Measurements from ENCODE around the gene TBL1X. TPM values are rescaled to one million over a fixed set of nuclear protein-coding genes. Genes with fewer than 3 reads are reported as not detected.

TBL1X gene
- total and polyA plus RNA-seq, 2 of the 4 experiments (the other 2 are of a cell fraction), result 16.2 to 20.8 TPM

DNA sequence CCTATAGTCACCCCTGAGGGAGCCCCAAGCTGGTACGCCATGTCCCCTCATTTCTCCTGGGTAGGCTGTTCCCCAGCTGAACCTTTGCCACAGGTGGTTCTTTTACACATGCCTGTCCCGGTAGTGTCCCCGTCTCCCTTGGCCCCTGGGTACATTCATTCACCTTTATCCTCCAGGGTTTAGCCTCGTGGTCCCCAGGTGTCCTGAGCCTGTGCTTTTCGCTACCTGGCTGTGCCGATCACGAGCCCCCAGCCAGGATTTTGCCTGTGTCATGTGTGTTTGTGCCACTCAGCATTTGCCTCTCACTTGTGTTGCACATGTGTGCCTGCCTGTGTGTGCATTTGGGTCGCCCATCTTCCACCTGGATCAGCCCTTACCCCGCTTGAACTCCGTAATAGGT lies 243.2 kb downstream of the TBL1X start:
- no peak overlapping the region for H2BK20ac ChIP-seq (ENCODE audit: low read depth, low read length)
- no peak overlapping the region for H2BK120ac ChIP-seq (ENCODE audit: low read depth, low read length)
- no peak overlapping the region for H3K4me3 ChIP-seq (ENCODE audit: insufficient read depth, low read depth, low read length)
- intact Hi-C loops (cut with micrococcal nuclease), result loop anchor here (2.0 to 10.0 kb wide), 2 partner anchors 411 to 963 kb away; no protein-coding TSS in a partner anchor
- peaks cover 0 to 5% of the 10 kb centered on the region in 2 experiments; a peak in 1 of 4 replicates for H3K79me1 ChIP-seq (ENCODE audit: low read depth in 1 of 2, low read length in 2 of 2)
- no peak overlapping the region for H4K8ac ChIP-seq (ENCODE audit: low read depth in 2 of 2, low read length in 2 of 2)
- no peak overlapping the region for H3K23ac ChIP-seq (ENCODE audit: low read depth, low read length)
- no peak overlapping the region for H4K5ac ChIP-seq (ENCODE audit: low read depth, low read length)
- no peak for TF ChIP-seq MXI1 (IDR thresholded peaks at IDR 0.05; ENCODE audit: borderline replicate concordance, low read depth, low read length)
- no peak for TF ChIP-seq RCOR1 (IDR thresholded peaks at IDR 0.05; ENCODE audit: insufficient replicate concordance, low read length)
- TF ChIP-seq BHLHE40 (IDR thresholded peaks at IDR 0.05; ENCODE audit: low read depth, low read length), result no peak
- TF ChIP-seq NFE2L2 (IDR thresholded peaks at IDR 0.05; ENCODE audit: low read depth, low read length), result no peak
- TF ChIP-seq SMC3 (IDR thresholded peaks at IDR 0.05; ENCODE audit: low read depth, low read length), result no peak
- TF ChIP-seq POLR2A (IDR thresholded peaks at IDR 0.05; ENCODE audit: low read depth, low read length), result no peak
- TF ChIP-seq, protein P1, sequence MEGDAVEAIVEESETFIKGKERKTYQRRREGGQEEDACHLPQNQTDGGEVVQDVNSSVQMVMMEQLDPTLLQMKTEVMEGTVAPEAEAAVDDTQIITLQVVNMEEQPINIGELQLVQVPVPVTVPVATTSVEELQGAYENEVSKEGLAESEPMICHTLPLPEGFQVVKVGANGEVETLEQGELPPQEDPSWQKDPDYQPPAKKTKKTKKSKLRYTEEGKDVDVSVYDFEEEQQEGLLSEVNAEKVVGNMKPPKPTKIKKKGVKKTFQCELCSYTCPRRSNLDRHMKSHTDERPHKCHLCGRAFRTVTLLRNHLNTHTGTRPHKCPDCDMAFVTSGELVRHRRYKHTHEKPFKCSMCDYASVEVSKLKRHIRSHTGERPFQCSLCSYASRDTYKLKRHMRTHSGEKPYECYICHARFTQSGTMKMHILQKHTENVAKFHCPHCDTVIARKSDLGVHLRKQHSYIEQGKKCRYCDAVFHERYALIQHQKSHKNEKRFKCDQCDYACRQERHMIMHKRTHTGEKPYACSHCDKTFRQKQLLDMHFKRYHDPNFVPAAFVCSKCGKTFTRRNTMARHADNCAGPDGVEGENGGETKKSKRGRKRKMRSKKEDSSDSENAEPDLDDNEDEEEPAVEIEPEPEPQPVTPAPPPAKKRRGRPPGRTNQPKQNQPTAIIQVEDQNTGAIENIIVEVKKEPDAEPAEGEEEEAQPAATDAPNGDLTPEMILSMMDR (conservative IDR thresholded peaks at IDR 0.05; ENCODE audit: low read depth, low read length), result no peak
- TF ChIP-seq, protein P2, sequence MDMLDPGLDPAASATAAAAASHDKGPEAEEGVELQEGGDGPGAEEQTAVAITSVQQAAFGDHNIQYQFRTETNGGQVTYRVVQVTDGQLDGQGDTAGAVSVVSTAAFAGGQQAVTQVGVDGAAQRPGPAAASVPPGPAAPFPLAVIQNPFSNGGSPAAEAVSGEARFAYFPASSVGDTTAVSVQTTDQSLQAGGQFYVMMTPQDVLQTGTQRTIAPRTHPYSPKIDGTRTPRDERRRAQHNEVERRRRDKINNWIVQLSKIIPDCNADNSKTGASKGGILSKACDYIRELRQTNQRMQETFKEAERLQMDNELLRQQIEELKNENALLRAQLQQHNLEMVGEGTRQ (IDR thresholded peaks at IDR 0.05; ENCODE audit: low read depth, low read length), result no peak
- no peak for TF ChIP-seq FOS (IDR thresholded peaks at IDR 0.05; ENCODE audit: low read depth, low read length)
- no peaks in the 10 kb centered on the region for H3K4me1 ChIP-seq (ENCODE audit: control insufficient read depth, insufficient read depth, low read length)
- H4K91ac ChIP-seq (ENCODE audit: insufficient read depth, low read depth, low read length), result no peak overlapping the region
- no peak overlapping the region for H3K27ac ChIP-seq (ENCODE audit: insufficient read depth, low read length)
- H4K20me1 ChIP-seq (ENCODE audit: insufficient read depth, low read length), result no peaks in the 10 kb centered on the region
- H3K18ac ChIP-seq (ENCODE audit: low read depth, low read length), result no peak overlapping the region
- no peak overlapping the region for H2AFZ ChIP-seq (replicated peaks; ENCODE audit: low read length, poor library complexity)
- H2BK15ac ChIP-seq (ENCODE audit: low read depth, low read length), result no peak overlapping the region
- no peak overlapping the region for H3K4ac ChIP-seq (ENCODE audit: low read depth, low read length)
- H3K9me3 ChIP-seq (ENCODE audit: control insufficient read depth, insufficient read depth, low read length), result no peaks in the 10 kb centered on the region
- H2AK9ac ChIP-seq (replicated peaks; ENCODE audit: low read depth, low read length, poor library complexity), result no peak overlapping the region
- peaks cover 30% of the 10 kb centered on the region for H3K36me3 ChIP-seq (ENCODE audit: control insufficient read depth, insufficient read depth, low read length)
- H3K9ac ChIP-seq (ENCODE audit: low read depth, low read length), result no peak overlapping the region
- H2BK5ac ChIP-seq (ENCODE audit: low read depth, low read length, poor library complexity, severe bottlenecking), result no peak overlapping the region
- no peak for DNase-seq
- H3K27me3 ChIP-seq (ENCODE audit: control insufficient read depth, insufficient read depth, low read length), result no peaks in the 10 kb centered on the region
- in situ Hi-C loops (cut with MboI; ENCODE audit: low sequenced_read_pairs), result no loop called here
- 74% methylated on average over 3 of the region's 10 CpGs; no CpG with 5 or more reads in 1 of the 2 experiments for WGBS, 2 experiments (ENCODE audit: extremely low coverage in 2 of 2, insufficient read length in 1 of 2)
- ChIA-PET POLR2A (ENCODE audit: unreplicated experiment) (interaction anchor here (0.6 kb wide), 1 partner anchor 427 kb away, joined by 9 read pairs; no protein-coding TSS in a partner anchor), CTCF (interaction anchor here (0.6 to 0.7 kb wide), 2 partner anchors 27 to 348 kb away, joined by 4 to 8 read pairs; no protein-coding TSS in a partner anchor)
- BruUV-seq (replicated peaks), result no TSS peak
- no peaks in the 10 kb centered on the region for H3K9me1 ChIP-seq (ENCODE audit: insufficient read depth, low read length)
- no peak overlapping the region for H3K4me2 ChIP-seq (ENCODE audit: low read depth, low read length)
- dilution Hi-C loops (cut with HindIII; ENCODE audit: low sequenced_read_pairs, unreplicated experiment), result no loop called here
- no peak overlapping the region for H2AK5ac ChIP-seq (ENCODE audit: low read depth, low read length)
- H3K14ac ChIP-seq (replicated peaks; ENCODE audit: low read depth, low read length), result no peak overlapping the region
- H3K56ac ChIP-seq (ENCODE audit: extremely low read depth, insufficient read depth, low read length), result no peak overlapping the region
- ATAC-seq (ENCODE audit: low read depth), result no peak

All from IMR-90 (cell line).